GM21576 (cell line): Measurements from ENCODE around the gene MRPL27.
"Not testable (repeated sequence)": the region's sequence is repeated elsewhere in the genome, so short reads cannot be mapped to it uniquely, and the experiment has no call there.

Experiments
- ATAC-seq: cut with Tn5 transposase; IDR thresholded peaks from one replicate; pipeline ENCODE4 v1.9.1; 2021; ENCODE audit warnings: mild to moderate bottlenecking, moderate library complexity; ENCODE audit not compliant: unreplicated experiment

MRPL27 gene

GRCh38 chr17:50347117-50347893, 25.7 kb downstream of the MRPL27 start:
- ATAC-seq = no peak

GRCh38 chr17:50346313-50347116, 26.5 kb downstream of the MRPL27 start:
- ATAC-seq = peak; percentile 39

GRCh38 chr17:50345432-50346312, 27.3 kb downstream of the MRPL27 start, which contains the start of gene XYLT2:
Gene XYLT2, plus strand, starts transcription at chr17:50346126. Its CDS starts 15 bp downstream, at chr17:50346141.
- ATAC-seq = peak; percentile 72

- ATAC-seq = no peak
Measured at GRCh38 chr17:50344731-50345365, 28.1 kb downstream of the MRPL27 start.

- no peak for ATAC-seq
Measured at GRCh38 chr17:50339381-50339780, 33.6 kb downstream of the MRPL27 start.

- ATAC-seq = no peak
Measured at GRCh38 chr17:50338645-50339044, 34.3 kb downstream of the MRPL27 start.

DNA sequence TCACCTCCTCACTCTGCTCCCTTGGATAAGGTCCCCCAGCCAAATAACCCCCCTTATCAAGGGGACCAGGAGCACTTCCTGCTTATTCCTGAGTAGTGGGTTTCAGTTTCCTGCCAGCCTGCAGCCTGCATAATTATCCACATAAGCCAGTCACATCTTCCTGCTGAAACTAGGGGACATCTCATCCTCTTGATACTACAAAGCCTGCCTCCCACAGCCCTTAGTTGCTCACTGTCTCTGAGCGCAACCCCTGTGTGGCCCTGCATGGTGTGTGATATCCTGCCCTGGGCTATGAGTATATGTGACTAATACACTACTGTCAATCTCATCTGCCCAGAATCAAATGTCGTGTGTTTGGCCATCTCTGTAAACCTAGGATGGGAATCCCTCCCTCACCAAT, 35.0 kb downstream of the MRPL27 start:
- no peak for ATAC-seq

- not testable (repeated sequence) for ATAC-seq
Measured at GRCh38 chr17:50333291-50334057, 39.5 kb downstream of the MRPL27 start.

DNA sequence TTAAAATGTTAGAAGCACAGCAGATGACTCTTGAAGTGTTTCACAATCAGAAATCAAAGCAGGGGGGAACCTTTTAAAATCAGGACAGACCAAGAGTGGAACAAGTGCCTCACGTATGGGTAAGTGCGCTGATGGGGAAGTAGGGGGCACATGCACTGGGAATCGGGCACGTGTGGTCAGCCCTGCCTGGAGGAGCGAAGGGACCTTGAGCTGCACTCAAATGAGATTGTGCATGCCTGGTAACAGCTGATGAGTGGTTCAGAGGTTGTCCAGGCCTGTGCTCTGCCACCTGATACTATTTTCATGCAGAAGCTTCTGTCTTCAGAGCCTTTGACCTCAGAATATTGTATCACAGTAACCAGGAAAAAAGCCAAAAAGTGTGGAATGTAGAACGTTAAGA, 40.8 kb downstream of the MRPL27 start:
- no peak for ATAC-seq

DNA sequence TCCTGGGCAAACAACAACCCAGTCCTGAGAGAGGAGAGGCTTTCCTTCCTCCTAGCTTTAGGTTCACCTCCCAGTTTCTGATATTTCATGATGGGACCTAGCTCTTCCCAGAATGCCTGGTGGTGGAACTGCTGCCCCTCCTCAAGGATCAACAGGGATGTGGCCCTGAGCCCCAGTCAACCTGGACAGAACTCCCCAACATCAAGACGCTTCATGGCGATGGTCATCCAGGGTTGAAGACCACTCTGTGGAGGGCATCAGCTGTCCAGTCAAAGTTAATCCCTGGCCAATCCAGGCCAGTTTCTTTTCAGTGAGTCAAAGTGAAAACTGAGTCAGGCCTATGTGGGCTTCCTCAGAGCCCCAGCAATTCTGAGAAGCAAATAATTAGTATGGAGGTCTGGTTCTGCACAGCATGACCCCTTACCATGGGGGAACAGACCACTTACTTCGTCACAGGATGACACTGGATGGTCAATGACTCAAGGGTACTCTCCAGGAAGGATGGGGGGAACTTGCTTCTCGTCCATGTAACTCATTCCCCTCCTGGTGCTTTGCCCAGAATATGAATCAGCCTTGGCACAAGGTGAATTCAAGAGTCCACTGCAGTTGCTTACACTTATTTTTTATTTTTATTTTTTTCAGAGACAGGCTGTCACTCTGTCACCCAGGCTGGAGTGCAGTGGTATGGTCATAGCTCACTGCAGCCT, 41.7 kb downstream of the MRPL27 start:
- no peak for ATAC-seq

GRCh38 chr17:50330151-50330775, 42.7 kb downstream of the MRPL27 start:
- ATAC-seq = no peak

- ATAC-seq = no peak
Measured at GRCh38 chr17:50329716-50330115, 43.3 kb downstream of the MRPL27 start.

DNA sequence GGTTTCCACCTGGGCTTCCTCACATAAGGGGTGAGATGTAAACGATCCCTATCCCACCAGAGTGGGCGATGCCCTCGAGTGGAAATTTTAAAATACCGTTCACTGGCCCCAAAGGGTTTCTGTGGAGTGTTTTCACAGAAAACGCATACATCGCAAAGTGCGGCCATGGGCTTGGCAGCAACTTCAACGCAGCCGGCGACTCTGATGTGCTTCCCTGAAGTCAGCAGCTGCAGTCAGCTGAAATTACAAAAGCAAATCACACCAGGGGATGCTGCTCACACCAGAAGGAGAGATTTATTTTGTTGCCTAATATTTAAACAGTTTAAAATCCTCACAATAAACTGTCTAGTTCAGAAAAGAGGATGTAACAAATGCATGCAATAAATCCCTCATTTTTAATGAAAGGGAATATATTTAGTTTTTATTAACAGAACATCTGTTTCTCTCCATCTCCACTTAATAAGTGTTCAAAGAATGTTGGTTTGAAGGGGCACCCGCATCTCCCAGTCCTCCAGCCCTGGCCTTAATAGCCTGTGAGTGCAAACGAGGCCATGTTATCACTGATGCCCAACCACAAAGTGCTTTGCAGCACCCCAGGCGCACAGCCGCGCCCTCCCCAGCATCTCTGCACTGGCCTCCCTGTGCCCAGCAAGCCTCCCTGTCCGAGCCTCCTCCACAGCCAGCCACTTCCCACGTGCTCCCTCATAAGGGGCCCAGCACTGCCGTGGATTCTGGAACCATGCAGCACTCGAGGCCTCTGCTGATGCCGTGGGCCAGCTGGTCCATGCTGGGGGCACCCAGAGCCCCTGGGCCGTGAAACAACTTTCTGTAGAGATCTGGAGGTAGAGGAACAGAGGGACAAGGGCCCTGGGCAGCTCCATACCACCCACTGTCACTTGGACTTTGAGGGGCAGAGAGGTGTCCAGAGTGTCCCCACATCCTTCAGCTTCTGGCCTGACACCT, 44.3 kb downstream of the MRPL27 start:
- ATAC-seq = no peak

GRCh38 chr17:50326831-50327364, 46.1 kb downstream of the MRPL27 start:
- no peak for ATAC-seq

DNA sequence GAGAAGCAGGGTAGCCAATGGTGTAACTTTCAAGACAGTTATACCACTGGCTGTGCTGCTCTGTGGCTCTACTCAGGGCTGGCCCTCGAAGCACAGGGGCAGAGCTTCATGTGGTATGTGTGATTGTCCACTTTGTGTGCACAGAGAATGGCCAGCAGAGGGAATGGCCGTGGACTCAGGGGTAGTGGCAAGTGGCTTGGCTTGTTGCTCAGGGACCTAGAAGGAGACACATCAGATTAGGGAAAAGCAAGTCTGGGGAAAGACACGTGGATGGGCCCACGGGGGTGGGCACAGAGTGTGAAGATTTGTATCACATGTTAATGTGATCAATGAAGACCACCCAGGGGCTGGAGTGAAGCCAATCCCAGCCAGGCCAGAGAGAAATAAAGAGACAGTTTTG, 47.1 kb downstream of the MRPL27 start:
- no peak for ATAC-seq

DNA sequence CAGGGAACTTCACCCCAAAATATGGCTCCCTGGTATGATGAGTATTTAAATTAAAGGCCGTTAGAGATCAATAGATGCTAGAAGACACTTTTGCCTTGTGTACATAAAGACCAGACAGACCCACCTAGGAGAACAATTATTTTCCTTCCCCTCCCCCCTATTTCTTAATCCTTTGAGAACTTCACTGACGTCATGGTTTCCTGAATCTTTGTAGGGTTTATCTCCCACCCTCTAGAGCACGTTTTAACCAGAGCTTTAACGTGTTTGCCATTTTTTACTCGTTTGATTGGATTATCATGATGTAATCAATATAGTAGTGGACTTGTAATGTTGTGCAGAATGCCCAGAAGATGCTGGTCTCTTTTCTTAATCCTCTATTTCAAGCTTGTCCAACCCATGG, 49.9 kb downstream of the MRPL27 start:
- ATAC-seq = no peak

DNA sequence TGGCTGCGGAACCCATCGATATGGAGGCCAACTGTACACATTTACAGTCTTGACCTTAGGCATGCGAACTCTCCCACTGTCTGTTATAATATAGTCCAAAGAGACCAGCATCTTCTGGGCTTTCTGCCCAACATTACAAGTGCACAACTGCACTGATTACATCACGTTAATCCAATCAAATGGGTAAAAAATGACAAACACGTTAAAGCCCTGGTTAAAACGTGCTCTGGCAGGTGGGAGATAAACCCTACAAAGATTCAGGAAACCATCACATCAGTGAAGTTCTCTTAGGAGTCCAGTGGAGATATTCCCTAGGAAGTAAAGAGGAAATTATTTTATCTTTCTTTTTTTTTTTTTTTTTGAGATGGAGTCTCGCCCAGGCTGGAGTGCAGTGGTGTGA, 50.7 kb downstream of the MRPL27 start:
- no peak for ATAC-seq
